PC-9 (cell line): ENCODE data around the gene TMEM219. TPM values are rescaled to one million over a fixed set of nuclear protein-coding genes. Genes with fewer than 3 reads are reported as not detected.
"Not testable (repeated sequence)": the region's sequence is repeated elsewhere in the genome, so short reads cannot be mapped to it uniquely, and the experiment has no call there.

ENCODE experiments used
- BruUV-seq: library from RNA; stranded (reverse); fragments of 400-500 nt; replicated peaks from 2 replicates; lab custom pipeline; 2021; lab: Mats Ljungman, UMichigan
- CTCF ChIA-PET: fragments of 300-600 bp; sonication (Branson Sonifier 250); formaldehyde crosslinking; loops from one replicate; lab custom pipeline; 2022; ENCODE audit warnings: antibody characterized with exemption; lab: Charles Lee
- POLR2A ChIA-PET: fragments of 300-600 bp; sonication (Branson Sonifier 250); formaldehyde crosslinking; loops from one replicate; lab custom pipeline; 2022; ENCODE audit warnings: antibody characterized with exemption; ENCODE audit not compliant: unreplicated experiment; lab: Charles Lee
- DNase-seq, 2 experiments: peaks; one replicate each; pipeline versions ENCODE4 v3.0.0 to v3.0.0-alpha.2; 2015 to 2022; ENCODE audit warnings: mixed read lengths in 1 of 2
- H2AFZ ChIP-seq: fragments of 200-600 bp; sonication (generic); 2 replicates; pipeline ENCODE4 v1.8.1; 2017; ENCODE audit warnings: antibody characterized with exemption
- H3F3A ChIP-seq: fragments of 200-600 bp; sonication (generic); 2 replicates; pipeline ENCODE4 v1.8.1; 2017; ENCODE audit warnings: antibody characterized with exemption, mild to moderate bottlenecking, low read depth; ENCODE audit not compliant: insufficient read depth
- H3K27ac ChIP-seq: fragments of 200-600 bp; sonication (generic); 2 replicates; pipeline ENCODE4 v1.6.1; 2016; ENCODE audit warnings: mixed run types
- H3K27me3 ChIP-seq: fragments of 200-600 bp; sonication (generic); 2 replicates; pipeline ENCODE4 v1.6.1; 2016; ENCODE audit warnings: low read depth, mixed run types; ENCODE audit not compliant: insufficient read depth
- H3K36me3 ChIP-seq: fragments of 200-600 bp; sonication (generic); 2 replicates; pipeline ENCODE4 v1.6.1; 2016; ENCODE audit warnings: low read depth, mixed run types
- H3K4me1 ChIP-seq: fragments of 200-600 bp; sonication (generic); replicated peaks from 2 replicates; pipeline ENCODE4 v1.6.1; 2016; ENCODE audit warnings: mixed run types; ENCODE audit not compliant: insufficient read depth
- H3K4me2 ChIP-seq: fragments of 200-600 bp; sonication (generic); 2 replicates; pipeline ENCODE4 v1.6.1; 2017; ENCODE audit warnings: mixed run types
- H3K4me3 ChIP-seq: fragments of 200-600 bp; sonication (generic); 2 replicates; pipeline ENCODE4 v1.6.1; 2016; ENCODE audit warnings: mixed run types
- H3K79me2 ChIP-seq: fragments of 200-600 bp; sonication (generic); 2 replicates; pipeline ENCODE4 v1.6.1; 2017; ENCODE audit warnings: low read depth, mixed run types
- H3K9me2 ChIP-seq: fragments of 200-600 bp; sonication (generic); 2 replicates; pipeline ENCODE4 v1.8.1; 2017; ENCODE audit warnings: mild to moderate bottlenecking; ENCODE audit not compliant: insufficient read depth
- H3K9me3 ChIP-seq: fragments of 200-600 bp; sonication (generic); 2 replicates; pipeline ENCODE4 v1.8.1; 2016; ENCODE audit warnings: low read depth; ENCODE audit not compliant: insufficient read depth
- H4K20me1 ChIP-seq: fragments of 200-600 bp; sonication (generic); 2 replicates; pipeline ENCODE4 v1.8.1; 2017; ENCODE audit not compliant: insufficient read depth
- CTCF ChIP-seq: fragments of 200-600 bp; sonication (generic); conservative IDR thresholded peaks from 2 replicates; pipeline ENCODE4 v1.6.1; 2017; ENCODE audit warnings: mixed run types, antibody characterized with exemption, mild to moderate bottlenecking, moderate library complexity
- EZH2 ChIP-seq: fragments of 200-600 bp; sonication (generic); IDR thresholded peaks from 2 replicates; pipeline ENCODE4 v1.8.0; 2017; ENCODE audit warnings: antibody characterized with exemption, low read depth
- intact Hi-C: fragments of 100-400 bp; cut with micrococcal nuclease; formaldehyde crosslinking; loops from one replicate; pipeline ENCODE4 v1.10.0; 2022; ENCODE audit not compliant: unreplicated experiment
- total RNA-seq: library from RNA; stranded (reverse); gene quantifications from 2 replicates; pipeline ENCODE4 v1.2.3, GENCODE V29; 2021

Gene TMEM219
- total RNA-seq, 1 experiment from 2014 or later, result 141 TPM

GRCh38 chr16:29951625-29952365 is 10.1 kb upstream of the TMEM219 start:
- no peak for DNase-seq
- no peaks in the 10 kb centered on the region for H4K20me1 ChIP-seq
- H3K4me2 ChIP-seq, result no peak overlapping the region
- H3K9me3 ChIP-seq, result no peaks in the 10 kb centered on the region
- intact Hi-C loops, result no loop called here
- H3K36me3 ChIP-seq, result no peaks in the 10 kb centered on the region
- no peaks in the 10 kb centered on the region for H3K79me2 ChIP-seq
- ChIA-PET CTCF (interaction anchor here (0.5 to 0.6 kb wide), 2 partner anchors 10 to 12 kb away, joined by 3 read pairs; partner anchors contain the start of gene TMEM219), POLR2A (no interaction called here)
- no TSS peak for BruUV-seq
- no peak overlapping the region for H2AFZ ChIP-seq
- H3F3A ChIP-seq, result no peaks in the 10 kb centered on the region
- no peaks in the 10 kb centered on the region for H3K27me3 ChIP-seq
- H3K4me3 ChIP-seq, result no peak overlapping the region
- no peak overlapping the region for H3K27ac ChIP-seq
- no peaks in the 10 kb centered on the region for H3K4me1 ChIP-seq
- TF ChIP-seq EZH2, result no peak
- TF ChIP-seq CTCF, result no peak
- no peaks in the 10 kb centered on the region for H3K9me2 ChIP-seq

- no peak for TF ChIP-seq EZH2
- TF ChIP-seq CTCF, result no peak
Observed at GRCh38 chr16:29958756-29959155, 3.1 kb upstream of the TMEM219 start.

GRCh38 chr16:29959293-29959692 is 2.6 kb upstream of the TMEM219 start:
- no peak overlapping the region for H3K4me3 ChIP-seq
- H2AFZ ChIP-seq, result no peak overlapping the region
- TF ChIP-seq EZH2 (no peak), CTCF (no peak)
- peaks cover 11% of the 10 kb centered on the region for H3K4me1 ChIP-seq
- no peaks in the 10 kb centered on the region for H3K9me3 ChIP-seq
- H3K27ac ChIP-seq, result no peak overlapping the region
- H3K27me3 ChIP-seq, result no peaks in the 10 kb centered on the region
- CTCF ChIA-PET, result no interaction called here
- intact Hi-C loops, result no loop called here
- H3K79me2 ChIP-seq, result no peaks in the 10 kb centered on the region
- no peaks in the 10 kb centered on the region for H4K20me1 ChIP-seq
- H3F3A ChIP-seq, result peaks cover 8% of the 10 kb centered on the region; the same call in 1 of the 2 replicates
- H3K9me2 ChIP-seq, result no peaks in the 10 kb centered on the region
- no peak overlapping the region for H3K4me2 ChIP-seq
- POLR2A ChIA-PET, result no interaction called here
- no TSS peak for BruUV-seq
- no peaks in the 10 kb centered on the region for H3K36me3 ChIP-seq
- DNase-seq, result no peak

More at GRCh38 chr16:29958756-29959155, 3.1 kb upstream of the TMEM219 start:
- Histone ChIP-seq H3F3A (peaks cover 8% of the 10 kb centered on the region; the same call in 1 of the 2 replicates), H3K9me2 (no peaks in the 10 kb centered on the region), H2AFZ (no peak overlapping the region), H3K36me3 (no peaks in the 10 kb centered on the region), H3K27me3 (no peaks in the 10 kb centered on the region), H4K20me1 (no peaks in the 10 kb centered on the region), H3K27ac (no peak overlapping the region), H3K4me3 (no peak overlapping the region), H3K9me3 (no peaks in the 10 kb centered on the region), H3K79me2 (no peaks in the 10 kb centered on the region), H3K4me1 (peaks cover 11% of the 10 kb centered on the region), H3K4me2 (no peak overlapping the region)
- POLR2A ChIA-PET, result no interaction called here
- intact Hi-C loops, result no loop called here
- no peak for DNase-seq
- BruUV-seq, result no TSS peak
- CTCF ChIA-PET, result no interaction called here

GRCh38 chr16:29959821-29960220 is 2.1 kb upstream of the TMEM219 start:
- peaks cover 11% of the 10 kb centered on the region for H3K4me1 ChIP-seq
- H2AFZ ChIP-seq, H3K4me2 ChIP-seq, H3K4me3 ChIP-seq, H4K20me1 ChIP-seq, H3K36me3 ChIP-seq, BruUV-seq, intact Hi-C loops, H3K9me3 ChIP-seq, H3F3A ChIP-seq, H3K9me2 ChIP-seq, H3K27ac ChIP-seq, DNase-seq, CTCF ChIA-PET, H3K79me2 ChIP-seq, H3K27me3 ChIP-seq: not testable (repeated sequence)
- POLR2A ChIA-PET, result interaction anchor here (0.6 kb wide), 1 partner anchor 16 kb away, joined by 4 read pairs; no protein-coding TSS in a partner anchor
